Astrocyte of the cerebellum (primary cell): ENCODE data around the gene OLFM2.

ENCODE experiments used
- DNase-seq: peaks from one replicate; pipeline ENCODE4 v3.0.0-alpha.2; 2011; ENCODE audit warnings: low read depth
- H3K4me3 ChIP-seq: 2 replicates; pipeline ENCODE4 v1.5.1; 2011; ENCODE audit warnings: mild to moderate bottlenecking, low read depth, low read length, moderate library complexity
- CTCF ChIP-seq: IDR thresholded peaks from 2 replicates; pipeline ENCODE4 v1.5.1; 2012; ENCODE audit warnings: low read length, low read depth, moderate library complexity, mild to moderate bottlenecking; ENCODE audit errors: missing control alignments
- in situ Hi-C: cut with HindIII; loops from 2 replicates; pipeline ENCODE4 v1.10.0; 2017; ENCODE audit warnings: low sequenced_read_pairs

The OLFM2 gene

GRCh38 chr19:9811139-9811538 lies 125.2 kb downstream of the OLFM2 start:
- no peak overlapping the region for H3K4me3 ChIP-seq
- DNase-seq, result no peak
- no peak for TF ChIP-seq CTCF
- in situ Hi-C loops, result no loop called here

- DNase-seq, result no peak
- in situ Hi-C loops, result no loop called here
- no peak overlapping the region for H3K4me3 ChIP-seq
- TF ChIP-seq CTCF, result no peak
Measured at GRCh38 chr19:9808855-9809824, 127.2 kb downstream of the OLFM2 start.

- in situ Hi-C loops, result no loop called here
- DNase-seq, result no peak
- H3K4me3 ChIP-seq, result no peak overlapping the region
- TF ChIP-seq CTCF, result no peak
Measured at GRCh38 chr19:9806803-9807202, 129.5 kb downstream of the OLFM2 start.
